NCI-H1417 treated with DMSO at 0.1 percent for 48 hours (cell line): ENCODE results near the gene TLK2.
"Not testable (repeated sequence)": the region's sequence is repeated elsewhere in the genome, so short reads cannot be mapped to it uniquely, and the experiment has no call there.

Source experiments
- DNase-seq: peaks from one replicate; lab custom pipeline; 2025; lab: John Stamatoyannopoulos, UW

The TLK2 gene

DNA sequence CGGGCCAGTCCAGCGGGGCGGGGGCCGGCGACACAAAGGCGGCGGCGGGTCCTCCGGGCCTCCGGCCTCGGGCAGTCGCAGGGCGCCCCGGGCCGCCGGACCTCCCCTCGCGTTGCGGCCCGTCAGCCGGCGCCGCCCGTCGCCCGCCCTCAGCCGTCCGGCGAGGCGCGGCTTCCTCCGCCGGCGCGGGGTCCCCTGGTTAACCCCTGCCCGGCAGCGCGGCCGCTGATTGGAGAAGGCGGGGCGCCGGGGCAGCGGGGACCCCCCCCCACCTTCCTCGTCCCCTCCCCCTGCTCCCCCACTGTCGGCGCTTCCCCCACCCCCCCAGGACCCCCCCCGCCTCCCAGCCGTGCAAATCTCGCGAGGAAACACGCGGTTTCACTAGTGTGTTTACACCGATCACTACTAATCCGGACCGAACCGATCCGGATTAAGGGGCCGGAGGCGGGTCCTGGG, at the start of gene TLK2:
Gene TLK2 (plus strand): TSS at position 402 of the 456 bp plus-strand sequence. CDS start 2,301 bp downstream, outside the sequence.
- DNase-seq = no peak

- not testable (repeated sequence) for DNase-seq
Observed at GRCh38 chr17:62435251-62435650, 43.4 kb upstream of the TLK2 start.

GRCh38 chr17:62441181-62441580, 37.4 kb upstream of the TLK2 start:
- DNase-seq = not testable (repeated sequence)

DNA sequence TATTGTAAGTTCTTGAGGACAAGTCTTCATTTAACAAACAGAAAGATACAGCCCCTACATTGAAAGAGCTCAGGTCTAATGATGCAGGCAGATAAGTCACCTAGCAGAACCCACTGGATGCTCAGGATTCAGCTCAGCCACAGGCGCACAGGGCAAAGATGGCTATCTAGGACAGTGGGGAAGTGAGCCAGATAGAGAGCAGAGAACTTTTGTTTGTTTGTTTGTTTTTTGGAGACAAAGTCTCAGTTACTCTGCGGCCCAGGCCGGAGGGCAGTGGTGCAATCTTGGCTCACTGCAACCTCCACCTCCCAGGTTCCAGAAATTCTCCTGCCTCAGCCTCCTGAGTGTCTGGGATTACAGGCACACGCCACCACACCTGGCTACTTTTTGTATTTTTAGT, 34.6 kb upstream of the TLK2 start:
- DNase-seq = no peak

DNA sequence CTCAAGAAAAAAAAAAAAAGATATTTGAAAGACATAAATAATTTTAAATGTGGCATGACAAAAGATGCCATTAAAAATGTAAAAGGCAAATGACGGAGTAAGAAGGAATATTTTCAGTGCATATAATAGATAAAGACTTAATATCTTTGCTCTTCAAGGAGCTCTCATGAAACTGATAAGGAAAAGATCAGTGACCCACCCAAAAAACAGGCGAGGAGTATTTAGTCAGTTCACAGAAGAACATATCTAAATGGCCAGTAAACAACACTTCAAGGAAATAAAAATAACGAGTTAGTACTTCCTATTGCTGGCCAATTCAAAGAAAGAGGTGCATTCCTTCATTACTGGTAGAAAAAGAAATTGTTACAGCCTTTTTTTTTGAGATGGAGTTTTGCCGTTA, 32.8 kb upstream of the TLK2 start:
- not testable (repeated sequence) for DNase-seq

- DNase-seq = not testable (repeated sequence)
Observed at GRCh38 chr17:62452195-62452594, 26.4 kb upstream of the TLK2 start.

DNA sequence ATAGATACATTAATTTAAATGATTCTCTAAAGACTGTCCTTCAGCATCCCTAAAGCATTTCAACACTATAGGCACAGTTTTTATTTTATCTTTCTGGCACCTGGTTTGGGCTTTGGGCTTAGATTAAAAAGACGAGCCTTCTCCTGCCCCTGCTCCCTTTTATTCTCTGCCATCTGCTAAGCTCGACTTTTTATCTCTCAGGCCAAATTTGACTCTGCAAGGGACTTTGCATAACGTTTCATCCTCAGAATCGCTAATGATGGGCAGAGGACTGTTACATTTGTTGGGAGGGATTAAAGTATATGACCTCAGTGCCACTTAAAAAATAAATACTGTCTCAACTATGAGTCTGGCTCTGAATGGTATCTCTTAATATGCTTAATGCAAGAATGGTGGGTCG, 25.6 kb upstream of the TLK2 start:
- DNase-seq = not testable (repeated sequence)

DNA sequence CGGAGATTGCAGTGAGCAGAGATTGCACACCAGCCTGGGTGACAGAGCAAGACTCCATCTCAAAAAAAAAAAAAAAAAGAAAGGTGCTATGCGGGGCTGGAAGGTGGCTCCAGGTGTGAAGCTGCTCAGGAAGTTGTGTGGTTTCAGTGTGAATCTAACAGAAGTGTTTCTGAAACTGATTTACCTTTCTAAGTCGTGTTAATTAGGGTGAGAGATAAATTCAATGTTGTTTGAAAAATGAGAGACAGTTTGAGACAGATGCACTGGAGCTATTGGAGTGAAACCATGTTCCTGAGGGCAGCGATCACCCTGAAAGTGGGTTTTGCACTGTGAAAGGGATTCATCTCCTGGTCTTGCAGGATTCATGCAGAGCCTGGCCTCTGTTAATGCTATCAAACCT, 25.0 kb upstream of the TLK2 start:
- not testable (repeated sequence) for DNase-seq

- DNase-seq = not testable (repeated sequence)
Observed at GRCh38 chr17:62454111-62454510, 24.5 kb upstream of the TLK2 start.

GRCh38 chr17:62456016-62456415, 22.6 kb upstream of the TLK2 start:
- DNase-seq = no peak

DNA sequence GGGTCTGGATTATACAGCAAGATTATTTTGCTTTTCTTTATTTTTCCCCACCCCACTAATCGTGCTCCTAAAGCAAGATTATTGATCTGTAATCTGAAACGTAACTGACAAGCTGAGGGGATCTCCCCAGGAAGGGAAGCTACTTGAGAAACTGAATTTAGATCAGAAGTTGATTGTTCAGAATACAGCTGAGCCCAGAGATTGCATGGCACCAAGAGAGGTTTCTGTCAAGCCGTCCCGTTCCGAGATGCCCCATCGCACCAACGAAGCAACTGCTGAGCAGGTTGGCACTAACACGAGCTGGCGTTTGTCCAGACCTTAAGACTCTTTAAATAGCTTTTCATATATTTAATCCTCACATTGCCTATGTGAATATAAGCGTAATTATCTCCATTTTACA, 20.1 kb upstream of the TLK2 start:
- DNase-seq = not testable (repeated sequence)

DNA sequence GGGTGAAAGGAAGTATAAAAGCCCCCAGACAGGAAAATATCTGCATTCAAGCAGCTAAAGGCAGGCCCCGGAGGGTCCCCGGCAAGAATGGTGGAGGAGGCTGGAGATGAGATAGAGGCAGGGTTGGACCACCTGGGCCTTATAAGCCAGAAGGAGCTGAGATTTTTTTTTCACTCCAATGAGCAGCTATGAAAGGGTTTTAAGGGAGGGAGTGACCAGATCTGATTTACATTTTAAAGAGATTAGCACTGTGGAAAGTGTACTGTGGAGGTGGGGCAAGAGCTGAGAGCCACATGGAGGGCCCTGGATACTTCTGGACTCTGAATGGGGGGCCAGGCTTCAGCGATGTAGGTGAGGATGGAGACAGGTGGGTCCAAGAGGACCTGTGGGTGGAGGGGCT, 14.2 kb upstream of the TLK2 start:
- not testable (repeated sequence) for DNase-seq

DNA sequence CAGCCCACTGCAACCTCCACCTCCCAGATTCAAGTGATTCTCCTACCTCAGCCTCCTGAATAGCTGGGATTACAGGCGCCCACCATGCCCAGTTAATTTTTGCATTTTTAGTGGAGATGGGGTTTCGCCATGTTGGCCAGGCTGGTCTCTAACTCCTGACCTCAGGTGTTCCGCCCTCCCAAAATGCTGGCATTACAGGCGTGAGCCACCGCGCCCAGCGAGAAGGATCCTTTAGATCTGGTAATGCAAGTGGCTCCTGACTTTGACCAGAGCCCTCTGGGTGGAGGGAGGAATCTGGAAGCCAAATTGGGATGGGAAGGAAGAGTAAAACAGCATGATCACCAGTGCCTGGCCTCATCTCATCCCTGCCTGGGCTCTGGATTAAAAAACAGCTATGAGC, 13.4 kb upstream of the TLK2 start:
- DNase-seq = not testable (repeated sequence)

GRCh38 chr17:62470666-62471379, 7.8 kb upstream of the TLK2 start:
- DNase-seq = not testable (repeated sequence)

GRCh38 chr17:62471380-62471880, 7.2 kb upstream of the TLK2 start:
- not testable (repeated sequence) for DNase-seq

- DNase-seq = not testable (repeated sequence)
Observed at GRCh38 chr17:62473030-62473982, 5.3 kb upstream of the TLK2 start.

GRCh38 chr17:62477111-62477510, 1.5 kb upstream of the TLK2 start:
- not testable (repeated sequence) for DNase-seq

DNA sequence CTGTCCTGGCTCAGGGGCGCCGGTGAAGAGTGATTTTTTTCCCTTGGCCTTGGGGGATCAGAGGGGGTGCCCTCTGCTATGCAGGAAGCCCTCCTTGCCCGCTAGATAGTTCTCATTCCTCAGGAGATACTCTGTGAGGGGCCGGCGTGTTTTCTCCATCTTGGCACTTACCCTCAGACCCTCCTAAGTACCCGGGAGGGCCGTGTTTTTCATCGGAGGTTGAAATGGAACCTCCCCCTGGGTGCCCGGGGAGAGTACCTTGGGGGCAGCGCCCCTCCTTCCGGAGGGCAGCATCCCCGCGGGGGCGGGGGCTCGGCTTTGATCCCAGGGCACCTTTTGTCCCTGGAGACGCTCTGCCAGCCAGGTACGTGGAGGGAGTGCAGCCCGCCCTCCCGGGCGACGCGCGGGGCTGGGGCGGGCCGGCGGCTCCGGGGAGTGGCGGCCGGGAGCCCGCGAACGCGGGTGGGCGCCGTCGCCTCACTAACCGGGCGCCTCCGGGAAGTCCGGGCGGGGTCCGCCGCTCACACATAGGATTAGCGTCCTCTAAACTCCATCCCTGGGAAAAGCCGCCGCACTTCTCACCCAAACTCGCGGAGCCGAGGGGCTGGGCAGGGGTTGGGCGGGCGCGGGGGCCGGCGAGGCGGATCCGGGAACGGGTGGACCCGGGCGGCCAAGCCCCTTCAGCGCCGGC, 762 bp upstream of the TLK2 start:
- DNase-seq = not testable (repeated sequence)

GRCh38 chr17:62478880-62479638, 434 bp downstream of the TLK2 start:
- not testable (repeated sequence) for DNase-seq

DNA sequence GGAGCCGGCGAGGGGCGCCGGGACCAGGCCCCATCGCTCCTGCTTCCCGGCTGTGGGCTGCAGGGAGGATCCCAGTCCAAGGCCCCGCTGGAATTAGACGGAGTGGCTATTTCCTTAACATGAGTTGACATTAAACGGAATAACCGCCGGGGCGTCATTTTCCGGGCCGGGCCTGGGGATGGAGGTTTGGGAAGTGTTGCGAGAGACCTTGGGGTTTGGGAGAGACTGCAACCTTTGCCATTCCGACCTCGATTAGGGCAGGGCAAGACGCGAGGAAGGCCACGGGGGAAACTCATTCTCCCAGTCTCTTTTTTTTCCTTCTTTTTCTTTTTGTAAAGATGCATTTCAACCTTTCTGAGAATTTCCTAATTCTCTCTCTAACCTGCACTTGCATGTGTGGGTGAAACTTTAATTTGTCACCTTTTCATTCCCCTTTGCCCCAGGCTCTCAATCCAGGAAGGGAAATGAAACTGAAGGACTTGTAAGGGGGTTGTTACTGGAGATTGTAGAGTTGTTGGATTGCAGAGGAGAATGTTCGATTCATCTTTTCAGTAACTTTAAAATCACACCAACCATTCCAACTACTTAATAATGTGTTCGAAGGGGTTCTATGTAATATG, 1.1 kb downstream of the TLK2 start:
- DNase-seq = not testable (repeated sequence)

- not testable (repeated sequence) for DNase-seq
Observed at GRCh38 chr17:62482553-62482952, 3.9 kb downstream of the TLK2 start.
